CD8-positive, alpha-beta memory T cell (primary cell): ENCODE data around the gene LSR. TPM values are rescaled to one million over a fixed set of nuclear protein-coding genes. Genes with fewer than 3 reads are reported as not detected.

Source experiments
- CTCF ChIA-PET: fragments of 350-600 bp; sonication (Branson Sonifier 250); formaldehyde crosslinking; loops from one replicate; lab custom pipeline; 2021; ENCODE audit warnings: antibody characterized with exemption; lab: Charles Lee
- POLR2A ChIA-PET: fragments of 350-600 bp; sonication (Branson Sonifier 250); formaldehyde crosslinking; loops from one replicate; lab custom pipeline; 2021; ENCODE audit warnings: antibody characterized with exemption; lab: Charles Lee
- DNase-seq, 5 donors: peaks; one replicate each; pipeline versions ENCODE4 v3.0.0 to v3.0.0-alpha.2; 2020 to 2022; ENCODE audit warnings: mixed read lengths in 1 of 5
- H3K27ac ChIP-seq: one replicate; pipeline ENCODE4 v1.7.0; 2013; ENCODE audit warnings: low read depth, mild to moderate bottlenecking, low read length, moderate library complexity
- H3K27me3 ChIP-seq: 2 replicates; pipeline ENCODE4 v1.7.0; 2013; ENCODE audit warnings: low read length, mild to moderate bottlenecking; ENCODE audit not compliant: insufficient read depth, poor library complexity, severe bottlenecking
- H3K36me3 ChIP-seq: 2 replicates; pipeline ENCODE4 v1.7.0; 2013; ENCODE audit warnings: mild to moderate bottlenecking, low read length, moderate library complexity; ENCODE audit not compliant: insufficient read depth
- H3K4me1 ChIP-seq: 2 replicates; pipeline ENCODE4 v1.7.0; 2013; ENCODE audit warnings: mild to moderate bottlenecking, low read length, moderate library complexity; ENCODE audit not compliant: insufficient read depth
- H3K4me3 ChIP-seq: 2 replicates; pipeline ENCODE4 v1.7.0; 2013; ENCODE audit warnings: mild to moderate bottlenecking, low read length
- H3K9me3 ChIP-seq: 2 replicates; pipeline ENCODE4 v1.7.0; 2013; ENCODE audit warnings: mild to moderate bottlenecking, low read length
- H3K27ac Mint-ChIP-seq, 8 donors: one replicate each; pipeline ENCODE4 v1.8.0; 2020 to 2021; ENCODE audit warnings: mixed read lengths in 8 of 8, mild to moderate bottlenecking in 6 of 8, inconsistent platforms in 3 of 8, moderate library complexity in 3 of 8
- H3K27me3 Mint-ChIP-seq, 2 donors: one replicate each; pipeline ENCODE4 v1.8.0; 2020 to 2021; ENCODE audit warnings: mixed read lengths in 2 of 2, mild to moderate bottlenecking in 1 of 2, moderate library complexity in 1 of 2
- H3K36me3 Mint-ChIP-seq, 3 donors: one replicate each; pipeline ENCODE4 v1.8.0; 2020 to 2021; ENCODE audit warnings: mixed read lengths in 3 of 3, inconsistent platforms in 1 of 3, mild to moderate bottlenecking in 1 of 3
- H3K4me1 Mint-ChIP-seq, 3 donors: one replicate each; pipeline ENCODE4 v1.8.0; 2020 to 2021; ENCODE audit warnings: mixed read lengths in 3 of 3, inconsistent platforms in 1 of 3, mild to moderate bottlenecking in 1 of 3
- H3K4me3 Mint-ChIP-seq, 7 donors: one replicate each; pipeline ENCODE4 v1.8.0; 2020 to 2021; ENCODE audit warnings: mixed read lengths in 7 of 7, mild to moderate bottlenecking in 6 of 7, moderate library complexity in 4 of 7, inconsistent platforms in 2 of 7
- H3K9me3 Mint-ChIP-seq, 5 donors: one replicate each; pipeline ENCODE4 v1.8.0; 2020 to 2022; ENCODE audit warnings: mixed read lengths in 5 of 5, mild to moderate bottlenecking in 3 of 5, moderate library complexity in 2 of 5, inconsistent platforms in 1 of 5
- polyA plus RNA-seq: library from polyadenylated mRNA; unstranded; fragments of 300-500 nt; fragmentation: Illumina TruSeq; gene quantifications from one replicate; pipeline ENCODE4 v1.2.3, GENCODE V29; 2021
- total RNA-seq, 2 experiments: library from RNA; stranded (reverse); gene quantifications; one replicate each; pipeline ENCODE4 v1.2.3, GENCODE V29; 2021

The LSR gene
- total and polyA plus RNA-seq, 3 experiments from 2014 or later: 23.5 to 77.8 (median 27.5) TPM

DNA sequence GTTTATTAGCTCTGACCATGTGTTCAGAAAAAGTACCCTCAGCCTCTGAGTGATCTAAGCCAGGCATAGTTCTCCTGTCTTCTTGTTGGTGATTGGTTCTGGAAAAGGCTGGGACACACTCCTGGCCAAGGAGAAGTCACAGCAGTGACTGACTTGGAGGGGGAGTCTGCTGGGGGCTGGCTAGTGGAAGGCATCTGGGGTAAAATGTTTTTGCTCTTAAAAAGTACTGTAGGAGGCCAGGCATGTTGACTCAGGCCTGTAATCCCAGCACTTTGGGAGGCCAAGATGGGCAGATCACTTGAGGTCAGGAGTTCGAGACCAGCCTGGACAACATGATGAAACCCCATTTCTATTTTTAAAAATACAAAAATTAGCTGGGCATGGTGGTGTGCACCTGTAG lies 41.9 kb upstream of the LSR start:
- Mint-ChIP-seq H3K9me3 (peaks cover 0 to 4% (median 0%) of the 10 kb centered on the region in 5 donors), H3K27ac (peak overlapping the region; percentile 91 to 99 (median 98)), H3K4me3 (peak overlapping the region; percentile 3 to 69 (median 57)), H3K4me1 (peaks cover 67 to 82% (median 77%) of the 10 kb centered on the region in 3 donors), H3K27me3 (peaks cover 0 to 1% of the 10 kb centered on the region in 2 donors), H3K36me3 (peaks cover 0 to 4% (median 0%) of the 10 kb centered on the region in 3 donors)
- DNase-seq: no peak
- ChIA-PET CTCF (interaction anchor here (0.9 to 1.9 kb wide), 4 partner anchors 9 to 288 kb away, joined by 3 to 7 read pairs (median 3); no protein-coding TSS in a partner anchor), POLR2A (interaction anchor here (0.9 to 1.8 kb wide), 3 partner anchors 9 to 53 kb away, joined by 3 to 4 read pairs (median 3); partner anchors contain the start of gene FXYD5)
- Histone ChIP-seq H3K4me1 (peaks cover 79% of the 10 kb centered on the region), H3K4me3 (no peak overlapping the region), H3K27me3 (no peaks in the 10 kb centered on the region), H3K36me3 (no peaks in the 10 kb centered on the region), H3K9me3 (no peaks in the 10 kb centered on the region), H3K27ac (peak overlapping the region; percentile 44)

DNA sequence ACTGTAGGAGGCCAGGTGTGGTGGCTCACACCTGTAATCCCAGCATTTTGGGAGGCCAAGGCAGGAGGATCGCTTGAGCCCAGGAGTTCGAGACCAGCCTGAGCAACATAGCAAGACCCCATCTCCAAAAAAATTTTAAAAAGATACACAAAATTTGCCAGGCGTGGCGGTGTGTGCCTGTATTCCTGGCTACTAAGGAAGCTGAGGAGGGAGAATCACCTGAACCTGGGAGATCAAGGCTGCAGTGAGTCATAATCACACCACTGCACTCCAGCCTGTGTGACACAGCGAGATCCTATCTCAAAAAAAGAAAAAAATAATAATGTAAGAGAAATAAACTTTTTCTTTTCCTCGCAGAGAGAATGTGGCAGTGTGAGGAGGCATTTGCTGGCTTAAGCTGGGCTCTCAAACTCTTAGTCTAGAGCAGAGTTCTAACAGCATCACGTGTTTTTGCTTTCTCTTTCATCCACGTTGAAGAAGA lies 41.4 kb upstream of the LSR start:
- Mint-ChIP-seq H3K4me3 (peak overlapping the region in 6 of 7 donors; percentile 19 to 69 (median 46)), H3K4me1 (peaks cover 73 to 87% (median 83%) of the 10 kb centered on the region in 3 donors), H3K9me3 (peaks cover 0 to 4% (median 0%) of the 10 kb centered on the region in 5 donors), H3K36me3 (peaks cover 0 to 7% (median 2%) of the 10 kb centered on the region in 3 donors), H3K27ac (peak overlapping the region; percentile 91 to 99 (median 98)), H3K27me3 (peaks cover 0 to 5% of the 10 kb centered on the region in 2 donors)
- no peak overlapping the region for H3K4me3 ChIP-seq
- no peaks in the 10 kb centered on the region for H3K27me3 ChIP-seq
- CTCF ChIA-PET: interaction anchor here (1.5 to 1.9 kb wide), 2 partner anchors 9 to 140 kb away, joined by 3 to 7 read pairs; no protein-coding TSS in a partner anchor
- H3K9me3 ChIP-seq: no peaks in the 10 kb centered on the region
- peak overlapping the region; percentile 44 for H3K27ac ChIP-seq
- peak; percentile 23 to 58 (median 37) for DNase-seq
- H3K36me3 ChIP-seq: no peaks in the 10 kb centered on the region
- H3K4me1 ChIP-seq: peaks cover 84% of the 10 kb centered on the region
- POLR2A ChIA-PET: interaction anchor here (1.0 to 1.8 kb wide), 2 partner anchors 8 to 53 kb away, joined by 3 to 4 read pairs; partner anchors contain the start of gene FXYD5

DNA sequence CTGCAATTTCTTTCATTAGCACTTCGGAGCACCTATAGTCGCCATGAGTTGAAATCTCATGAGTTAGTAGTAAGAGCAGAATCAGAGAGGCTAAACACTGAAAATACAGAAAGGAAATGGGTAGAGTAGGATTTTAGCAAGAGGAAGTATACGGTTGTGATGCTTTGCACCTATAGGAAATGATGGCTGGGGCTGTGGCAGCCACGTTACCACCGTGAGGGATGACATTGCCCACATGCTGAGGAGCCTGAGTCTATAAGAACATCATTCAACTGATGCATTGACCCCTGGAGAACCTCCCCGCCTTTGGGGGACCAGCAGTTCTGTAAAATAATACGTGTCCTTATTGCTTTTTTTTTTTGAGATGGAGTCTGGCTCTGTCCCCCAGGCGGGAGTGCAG lies 40.7 kb upstream of the LSR start:
- H3K27ac Mint-ChIP-seq: peak overlapping the region; percentile 47 to 99 (median 97)
- POLR2A ChIA-PET: no interaction called here
- Histone ChIP-seq H3K4me3 (peak overlapping the region; percentile 16), H3K4me1 (peaks cover 91% of the 10 kb centered on the region), H3K27ac (peak overlapping the region; percentile 44), H3K36me3 (no peaks in the 10 kb centered on the region), H3K27me3 (no peaks in the 10 kb centered on the region), H3K9me3 (no peaks in the 10 kb centered on the region)
- H3K4me3 Mint-ChIP-seq: peak overlapping the region in 5 of 7 donors; percentile 1 to 69 (median 44)
- peaks cover 0 to 4% (median 0%) of the 10 kb centered on the region in 5 donors for H3K9me3 Mint-ChIP-seq
- DNase-seq: no peak
- H3K27me3 Mint-ChIP-seq: peaks cover 0 to 6% of the 10 kb centered on the region in 2 donors
- H3K36me3 Mint-ChIP-seq: peaks cover 0 to 7% (median 2%) of the 10 kb centered on the region in 3 donors
- peaks cover 71 to 87% (median 86%) of the 10 kb centered on the region in 3 donors for H3K4me1 Mint-ChIP-seq
- CTCF ChIA-PET: no interaction called here

DNA sequence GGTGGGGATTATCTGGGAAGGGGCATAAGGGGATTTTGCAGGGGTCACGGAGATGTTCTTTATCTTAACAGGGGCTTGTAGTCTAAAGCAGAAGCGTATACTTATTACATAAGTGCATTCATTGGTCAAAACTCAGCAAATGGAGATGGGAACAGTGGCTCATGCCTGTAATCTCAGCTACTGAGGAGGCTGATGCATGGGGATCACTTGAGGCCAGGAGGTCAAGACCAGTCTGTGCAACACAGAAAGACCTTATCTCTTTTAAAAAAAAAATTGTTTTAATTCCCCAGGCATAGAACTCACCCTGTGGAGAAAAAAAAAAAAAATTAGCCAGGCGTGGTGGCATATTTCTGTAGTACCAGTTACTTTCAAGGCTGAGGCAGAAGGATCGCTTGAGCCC lies 39.2 kb upstream of the LSR start:
- Histone ChIP-seq H3K9me3 (no peaks in the 10 kb centered on the region), H3K4me1 (peaks cover 91% of the 10 kb centered on the region), H3K27me3 (no peaks in the 10 kb centered on the region), H3K27ac (no peak overlapping the region), H3K36me3 (no peaks in the 10 kb centered on the region), H3K4me3 (no peak overlapping the region)
- Mint-ChIP-seq H3K4me3 (no peak overlapping the region), H3K4me1 (peaks cover 74 to 87% (median 86%) of the 10 kb centered on the region in 3 donors), H3K36me3 (peaks cover 0 to 7% (median 2%) of the 10 kb centered on the region in 3 donors), H3K9me3 (peaks cover 0 to 4% (median 0%) of the 10 kb centered on the region in 5 donors), H3K27ac (peak overlapping the region; percentile 75 to 99 (median 92)), H3K27me3 (peaks cover 0 to 6% of the 10 kb centered on the region in 2 donors)
- POLR2A ChIA-PET: no interaction called here
- DNase-seq: no peak
- CTCF ChIA-PET: no interaction called here

DNA sequence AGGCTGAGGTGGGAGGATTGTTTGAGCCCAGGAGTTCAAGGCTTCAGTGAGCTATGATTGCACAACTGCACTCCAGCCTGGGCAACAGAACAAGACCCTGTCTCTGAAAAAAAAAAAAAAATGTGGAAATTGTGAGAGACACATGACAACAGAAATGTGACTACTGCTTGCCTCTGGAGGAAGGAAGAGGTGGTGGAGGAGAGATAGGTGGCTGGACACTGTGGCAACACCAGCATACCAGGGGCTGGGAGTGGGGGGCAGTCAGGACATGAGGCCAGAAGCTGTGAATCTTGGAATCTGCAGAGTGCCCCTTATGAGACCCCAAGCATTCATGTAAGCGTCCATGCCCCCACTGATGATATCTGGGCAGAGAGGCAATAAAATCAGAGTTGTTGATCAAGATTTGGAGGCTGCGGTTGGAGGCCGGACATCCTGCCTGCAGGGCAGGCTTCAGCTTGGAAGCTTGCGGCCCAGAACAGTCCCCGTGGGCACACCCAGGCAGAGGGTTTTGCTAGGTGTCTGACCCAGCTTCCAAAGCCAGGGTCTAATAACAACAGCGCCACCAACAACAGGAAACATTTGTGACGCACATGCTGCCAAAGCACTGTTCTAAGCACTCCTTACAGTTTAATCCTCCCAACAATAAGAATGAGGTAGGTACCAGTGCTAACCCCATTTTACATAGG lies 37.1 kb upstream of the LSR start:
- no peaks in the 10 kb centered on the region for H3K36me3 ChIP-seq
- H3K27ac ChIP-seq: peak overlapping the region; percentile 86
- Mint-ChIP-seq H3K27me3 (peaks cover 0 to 6% of the 10 kb centered on the region in 2 donors), H3K36me3 (peaks cover 0 to 7% (median 2%) of the 10 kb centered on the region in 3 donors), H3K9me3 (peaks cover 0 to 4% (median 0%) of the 10 kb centered on the region in 5 donors), H3K4me1 (peaks cover 69 to 86% (median 85%) of the 10 kb centered on the region in 3 donors), H3K27ac (peak overlapping the region; percentile 98 to 100 (median 99)), H3K4me3 (peak overlapping the region; percentile 66 to 89 (median 78))
- H3K4me1 ChIP-seq: peaks cover 86% of the 10 kb centered on the region
- peak overlapping the region; percentile 36 for H3K4me3 ChIP-seq
- peak; percentile 74 to 93 (median 91) for DNase-seq
- POLR2A ChIA-PET: interaction anchor here (0.5 to 3.0 kb wide), 16 partner anchors 8 to 368 kb away, joined by 3 to 28 read pairs (median 3); partner anchors contain the start of genes FXYD5, FXYD7 and USF2
- no peaks in the 10 kb centered on the region for H3K9me3 ChIP-seq
- H3K27me3 ChIP-seq: no peaks in the 10 kb centered on the region
- CTCF ChIA-PET: interaction anchor here (0.9 to 1.5 kb wide), 11 partner anchors 11 to 70 kb away, joined by 3 to 9 read pairs (median 4); partner anchors contain the start of gene FXYD5

DNA sequence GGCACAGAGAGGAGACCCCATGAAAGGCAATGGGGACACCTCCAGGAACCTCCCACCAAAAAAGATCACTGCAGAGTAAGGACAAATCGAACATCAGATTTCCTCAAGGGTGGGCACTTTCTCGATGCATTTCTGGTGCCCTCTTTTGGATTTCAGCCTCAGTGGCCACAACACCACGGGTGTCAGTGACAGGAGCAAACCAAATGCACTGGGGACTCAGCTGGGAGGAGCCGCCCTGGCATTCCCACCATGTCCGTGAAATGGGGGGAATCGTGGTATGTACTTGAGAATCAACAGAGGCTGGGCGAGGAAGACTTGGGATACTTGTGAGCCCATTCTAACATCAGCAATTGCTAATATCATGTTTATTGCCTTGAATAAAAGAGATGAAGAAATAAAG lies 36.6 kb upstream of the LSR start:
- Histone ChIP-seq H3K4me1 (peaks cover 84% of the 10 kb centered on the region), H3K9me3 (no peaks in the 10 kb centered on the region), H3K36me3 (no peaks in the 10 kb centered on the region), H3K4me3 (peak overlapping the region; percentile 18), H3K27me3 (no peaks in the 10 kb centered on the region), H3K27ac (peak overlapping the region; percentile 86)
- CTCF ChIA-PET: interaction anchor here (0.9 to 1.5 kb wide), 9 partner anchors 10 to 71 kb away, joined by 3 to 9 read pairs (median 4); partner anchors contain the start of gene FXYD5
- POLR2A ChIA-PET: interaction anchor here (0.6 to 3.0 kb wide), 6 partner anchors 9 to 64 kb away, joined by 3 to 28 read pairs (median 10); partner anchors contain the start of genes FXYD5 and USF2
- peak in 1 of 5 donors; percentile 50 for DNase-seq
- peak overlapping the region; percentile 98 to 100 (median 99) for H3K27ac Mint-ChIP-seq
- peaks cover 67 to 85% (median 84%) of the 10 kb centered on the region in 3 donors for H3K4me1 Mint-ChIP-seq
- peak overlapping the region; percentile 66 to 89 (median 78) for H3K4me3 Mint-ChIP-seq
- H3K9me3 Mint-ChIP-seq: peaks cover 0 to 4% (median 0%) of the 10 kb centered on the region in 5 donors
- peaks cover 0 to 6% of the 10 kb centered on the region in 2 donors for H3K27me3 Mint-ChIP-seq
- H3K36me3 Mint-ChIP-seq: peaks cover 0 to 7% (median 2%) of the 10 kb centered on the region in 3 donors
